Measurements from ENCODE around the gene HSDL2. TPM values are rescaled to one million over a fixed set of nuclear protein-coding genes. Genes with fewer than 3 reads are reported as not detected.
A peak's percentile ranks its signal among the peaks of the same experiment; 100 is the strongest.

Gene HSDL2
- total and polyA plus RNA-seq, 10 of the 15 experiments (the other 5 are each of a cell fraction or from before 2014, with no cell fraction given): 20.9 to 46.1 (median 27.0) TPM

GRCh38 chr9:112355427-112355897, 24.4 kb upstream of the HSDL2 start:
- Histone ChIP-seq H3K27ac (ENCODE audit: control insufficient read depth, insufficient read depth) (no peak overlapping the region), H3K9me3 (replicated peaks; ENCODE audit: control insufficient read depth, insufficient read depth, low read length) (no peaks in the 10 kb centered on the region), H3K4me2 (ENCODE audit: control insufficient read depth, insufficient read depth) (no peak overlapping the region), H4K20me1 (ENCODE audit: control insufficient read depth, insufficient read depth) (no peaks in the 10 kb centered on the region), H3K27me3 (replicated peaks in 1 of 2; ENCODE audit: control insufficient read depth in 2 of 2, insufficient read depth in 2 of 2, low read length in 1 of 2) (no peaks in the 10 kb centered on the region), H3K9ac (ENCODE audit: control insufficient read depth, insufficient read depth, low read length) (no peak overlapping the region), H3K36me3 (ENCODE audit: control insufficient read depth in 2 of 2, insufficient read depth in 2 of 2, low read length in 1 of 2) (no peaks in the 10 kb centered on the region), H3K4me1 (ENCODE audit: control insufficient read depth, insufficient read depth, low read length) (no peaks in the 10 kb centered on the region), H3K4me3 (no peak overlapping the region), H3K79me2 (ENCODE audit: control insufficient read depth, insufficient read depth, low read length) (no peaks in the 10 kb centered on the region), H2AFZ (ENCODE audit: control insufficient read depth, low read depth, low read length) (no peak overlapping the region)
- ATAC-seq (peak; percentile 65), FAIRE-seq (peak; percentile 54), DNase-seq (ENCODE audit: low read depth, low spot score) (no peak)
- ChIA-PET CTCF (interaction anchor here (1.0 to 1.7 kb wide), 2 partner anchors 242 to 243 kb away, joined by 3 read pairs; no protein-coding TSS in a partner anchor), SMC1A (ENCODE audit: uncharacterized antibody, unreplicated experiment) (interaction anchor here (0.7 kb wide), 1 partner anchor 260 kb away, joined by 4 read pairs; no protein-coding TSS in a partner anchor), POLR2A (interaction anchor here (0.6 kb wide), 1 partner anchor 273 kb away, joined by 5 read pairs; no protein-coding TSS in a partner anchor), RAD21 (ENCODE audit: unreplicated experiment) (interaction anchor here (0.6 to 0.8 kb wide), 3 partner anchors 34 to 462 kb away, joined by 3 read pairs; no protein-coding TSS in a partner anchor)
- in situ Hi-C loops (cut with MboI) (no loop called here), intact Hi-C loops (cut with micrococcal nuclease; ENCODE audit: unreplicated experiment) (no loop called here)
- TF ChIP-seq RUNX3 (IDR thresholded peaks at IDR 0.05; ENCODE audit: low read length): peak; percentile 63; the same call in 1 of the 2 replicates
- TF ChIP-seq CREM (IDR thresholded peaks at IDR 0.05; ENCODE audit: low read depth): peak; percentile 74; the same call in 1 of the 2 replicates
- peak; percentile 46; the same call in 1 of the 2 replicates for TF ChIP-seq CREB1 (IDR thresholded peaks at IDR 0.05; ENCODE audit: low read depth)
- peak; percentile 83 for TF ChIP-seq TCF7 (IDR thresholded peaks at IDR 0.05; ENCODE audit: borderline replicate concordance)
- no peak for TF ChIP-seq GATAD2B (conservative IDR thresholded peaks at IDR 0.05; ENCODE audit: low read depth)
- TF ChIP-seq, protein P1, sequence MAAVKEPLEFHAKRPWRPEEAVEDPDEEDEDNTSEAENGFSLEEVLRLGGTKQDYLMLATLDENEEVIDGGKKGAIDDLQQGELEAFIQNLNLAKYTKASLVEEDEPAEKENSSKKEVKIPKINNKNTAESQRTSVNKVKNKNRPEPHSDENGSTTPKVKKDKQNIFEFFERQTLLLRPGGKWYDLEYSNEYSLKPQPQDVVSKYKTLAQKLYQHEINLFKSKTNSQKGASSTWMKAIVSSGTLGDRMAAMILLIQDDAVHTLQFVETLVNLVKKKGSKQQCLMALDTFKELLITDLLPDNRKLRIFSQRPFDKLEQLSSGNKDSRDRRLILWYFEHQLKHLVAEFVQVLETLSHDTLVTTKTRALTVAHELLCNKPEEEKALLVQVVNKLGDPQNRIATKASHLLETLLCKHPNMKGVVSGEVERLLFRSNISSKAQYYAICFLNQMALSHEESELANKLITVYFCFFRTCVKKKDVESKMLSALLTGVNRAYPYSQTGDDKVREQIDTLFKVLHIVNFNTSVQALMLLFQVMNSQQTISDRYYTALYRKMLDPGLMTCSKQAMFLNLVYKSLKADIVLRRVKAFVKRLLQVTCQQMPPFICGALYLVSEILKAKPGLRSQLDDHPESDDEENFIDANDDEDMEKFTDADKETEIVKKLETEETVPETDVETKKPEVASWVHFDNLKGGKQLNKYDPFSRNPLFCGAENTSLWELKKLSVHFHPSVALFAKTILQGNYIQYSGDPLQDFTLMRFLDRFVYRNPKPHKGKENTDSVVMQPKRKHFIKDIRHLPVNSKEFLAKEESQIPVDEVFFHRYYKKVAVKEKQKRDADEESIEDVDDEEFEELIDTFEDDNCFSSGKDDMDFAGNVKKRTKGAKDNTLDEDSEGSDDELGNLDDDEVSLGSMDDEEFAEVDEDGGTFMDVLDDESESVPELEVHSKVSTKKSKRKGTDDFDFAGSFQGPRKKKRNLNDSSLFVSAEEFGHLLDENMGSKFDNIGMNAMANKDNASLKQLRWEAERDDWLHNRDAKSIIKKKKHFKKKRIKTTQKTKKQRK (IDR thresholded peaks at IDR 0.05; ENCODE audit: low read depth, low read length): no peak
- TF ChIP-seq JUNB (IDR thresholded peaks at IDR 0.05): peak; percentile 60; the same call in 1 of the 2 replicates
- TF ChIP-seq NFIC (IDR thresholded peaks at IDR 0.05; ENCODE audit: low read depth, low read length): peak; percentile 51; the same call in 1 of the 2 replicates
- no TSS peak for BruUV-seq (replicated peaks)
- WGBS (ENCODE audit: insufficient coverage, insufficient replicate concordance, low lambda C conversion rate, missing lambda C conversion rate): 93% methylated on average over 7 of the region's 8 CpGs
